ENCODE measurements around the gene GALR3. TPM values are rescaled to one million over a fixed set of nuclear protein-coding genes. Genes with fewer than 3 reads are reported as not detected.
A peak's percentile ranks its signal among the peaks of the same experiment; 100 is the strongest.
"Not testable (repeated sequence)": the region's sequence is repeated elsewhere in the genome, so short reads cannot be mapped to it uniquely, and the experiment has no call there.

GALR3 gene
- total RNA-seq, 3 donors from 2014 or later (not counting 1 experiment from before 2014, with no cell fraction given), result 0.24 to 0.32 TPM; not detected in 1

DNA sequence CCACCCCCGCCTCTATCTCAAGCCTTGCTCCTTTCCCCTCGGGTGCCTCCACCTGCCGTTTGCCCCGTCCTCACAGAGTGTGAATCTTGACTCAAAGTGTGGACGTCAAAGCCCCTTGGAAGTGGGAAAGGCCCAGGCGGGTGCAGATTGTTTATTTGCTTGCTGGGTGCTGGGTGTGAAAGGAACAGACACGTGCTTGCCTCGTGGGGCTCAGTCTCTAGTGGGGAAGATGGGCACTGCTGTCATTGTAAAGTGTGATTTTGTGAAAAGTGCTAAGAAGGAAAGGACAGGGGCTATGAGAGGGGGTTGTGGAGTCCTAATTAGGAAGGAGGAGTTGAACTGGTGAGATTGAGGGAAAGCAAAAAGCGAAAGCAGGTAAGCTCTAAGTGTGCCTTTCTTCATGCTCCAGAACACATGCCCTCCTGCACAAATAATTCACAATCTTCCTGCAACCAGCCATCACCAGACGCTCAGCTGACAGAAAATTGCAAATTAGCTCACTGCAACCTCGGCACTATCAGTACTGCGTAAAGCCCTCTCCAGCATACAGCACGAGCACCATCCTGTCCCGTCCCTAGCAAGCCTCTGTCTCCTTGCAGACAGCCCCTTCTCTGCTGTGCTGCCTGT is 25.2 kb upstream of the GALR3 start:
- Histone ChIP-seq H3K36me3 (ENCODE audit: control insufficient read depth, insufficient read depth, low read length) (no peaks in the 10 kb centered on the region), H3K27ac (ENCODE audit: low read length) (no peak overlapping the region), H3K4me1 (ENCODE audit: control insufficient read depth, insufficient read depth, low read length) (peaks cover 12% of the 10 kb centered on the region), H3K9me3 (ENCODE audit: control insufficient read depth, insufficient read depth, low read length) (no peaks in the 10 kb centered on the region), H3K27me3 (ENCODE audit: control insufficient read depth, insufficient read depth, low read length) (peaks cover 11% of the 10 kb centered on the region), H3K4me3 (ENCODE audit: low read length) (no peak overlapping the region)
- H3K4me1 Mint-ChIP-seq, result peaks cover 0 to 5% of the 10 kb centered on the region in 2 donors
- DNase-seq (no peak), ATAC-seq (no peak)
- H3K36me3 Mint-ChIP-seq, result no peaks in the 10 kb centered on the region
- WGBS (ENCODE audit: insufficient coverage), result 74% methylated on average over 14 of the region's 14 CpGs
- H3K9me3 Mint-ChIP-seq, result no peaks in the 10 kb centered on the region
- H3K27me3 Mint-ChIP-seq (ENCODE audit: low read depth in 2 of 2), result peaks cover 3 to 14% of the 10 kb centered on the region in 2 donors
- H3K27ac Mint-ChIP-seq, result no peak overlapping the region
- no peak overlapping the region for H3K4me3 Mint-ChIP-seq
- TF ChIP-seq, protein P1, sequence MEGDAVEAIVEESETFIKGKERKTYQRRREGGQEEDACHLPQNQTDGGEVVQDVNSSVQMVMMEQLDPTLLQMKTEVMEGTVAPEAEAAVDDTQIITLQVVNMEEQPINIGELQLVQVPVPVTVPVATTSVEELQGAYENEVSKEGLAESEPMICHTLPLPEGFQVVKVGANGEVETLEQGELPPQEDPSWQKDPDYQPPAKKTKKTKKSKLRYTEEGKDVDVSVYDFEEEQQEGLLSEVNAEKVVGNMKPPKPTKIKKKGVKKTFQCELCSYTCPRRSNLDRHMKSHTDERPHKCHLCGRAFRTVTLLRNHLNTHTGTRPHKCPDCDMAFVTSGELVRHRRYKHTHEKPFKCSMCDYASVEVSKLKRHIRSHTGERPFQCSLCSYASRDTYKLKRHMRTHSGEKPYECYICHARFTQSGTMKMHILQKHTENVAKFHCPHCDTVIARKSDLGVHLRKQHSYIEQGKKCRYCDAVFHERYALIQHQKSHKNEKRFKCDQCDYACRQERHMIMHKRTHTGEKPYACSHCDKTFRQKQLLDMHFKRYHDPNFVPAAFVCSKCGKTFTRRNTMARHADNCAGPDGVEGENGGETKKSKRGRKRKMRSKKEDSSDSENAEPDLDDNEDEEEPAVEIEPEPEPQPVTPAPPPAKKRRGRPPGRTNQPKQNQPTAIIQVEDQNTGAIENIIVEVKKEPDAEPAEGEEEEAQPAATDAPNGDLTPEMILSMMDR (IDR thresholded peaks at IDR 0.05), result no peak
- intact Hi-C loops (cut with micrococcal nuclease), result no loop called here

DNA sequence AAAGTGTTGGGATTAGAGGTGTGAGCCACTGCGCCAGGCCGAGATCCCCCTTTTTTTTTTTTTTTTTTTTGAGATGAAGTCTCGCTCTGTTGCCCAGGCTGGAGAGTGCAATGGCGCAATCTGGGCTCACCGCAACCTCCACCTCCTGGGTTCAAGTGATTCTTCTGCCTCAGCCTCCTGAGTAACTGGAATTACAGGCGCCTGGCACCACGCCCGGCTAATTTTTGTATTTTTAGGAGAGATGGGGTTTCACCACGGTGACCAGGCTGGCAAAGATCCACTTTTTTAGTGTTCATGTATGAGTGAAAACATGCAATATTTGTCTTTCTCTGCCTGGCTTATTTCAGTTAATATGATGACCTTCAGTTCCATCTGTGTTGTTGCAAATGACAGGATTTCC is 23.2 kb upstream of the GALR3 start:
- WGBS (ENCODE audit: insufficient coverage), result 76% methylated on average over 9 of the region's 9 CpGs
- H3K27ac Mint-ChIP-seq; ATAC-seq; DNase-seq; H3K36me3 ChIP-seq (ENCODE audit: control insufficient read depth, insufficient read depth, low read length); intact Hi-C loops (cut with micrococcal nuclease); H3K36me3 Mint-ChIP-seq; H3K4me3 Mint-ChIP-seq; H3K9me3 Mint-ChIP-seq; H3K27ac ChIP-seq (ENCODE audit: low read length); H3K4me3 ChIP-seq (ENCODE audit: low read length); H3K9me3 ChIP-seq (ENCODE audit: control insufficient read depth, insufficient read depth, low read length): not testable (repeated sequence)
- Mint-ChIP-seq H3K27me3 (ENCODE audit: low read depth in 2 of 2) (peaks cover 17 to 24% of the 10 kb centered on the region in 2 donors), H3K4me1 (peaks cover 0 to 18% of the 10 kb centered on the region in 2 donors)
- peaks cover 27% of the 10 kb centered on the region for H3K27me3 ChIP-seq (ENCODE audit: control insufficient read depth, insufficient read depth, low read length)
- peaks cover 26% of the 10 kb centered on the region for H3K4me1 ChIP-seq (ENCODE audit: control insufficient read depth, insufficient read depth, low read length)

- Histone ChIP-seq H3K4me1 (ENCODE audit: control insufficient read depth, insufficient read depth, low read length) (peaks cover 41% of the 10 kb centered on the region), H3K9me3 (ENCODE audit: control insufficient read depth, insufficient read depth, low read length) (no peaks in the 10 kb centered on the region), H3K4me3 (ENCODE audit: low read length) (no peak overlapping the region), H3K27me3 (ENCODE audit: control insufficient read depth, insufficient read depth, low read length) (peaks cover 44% of the 10 kb centered on the region), H3K27ac (ENCODE audit: low read length) (no peak overlapping the region), H3K36me3 (ENCODE audit: control insufficient read depth, insufficient read depth, low read length) (no peaks in the 10 kb centered on the region)
- Mint-ChIP-seq H3K36me3 (no peaks in the 10 kb centered on the region), H3K4me3 (peak overlapping the region; percentile 38), H3K4me1 (peaks cover 8 to 34% of the 10 kb centered on the region in 2 donors), H3K27me3 (ENCODE audit: low read depth in 2 of 2) (peaks cover 33 to 38% of the 10 kb centered on the region in 2 donors), H3K27ac (no peak overlapping the region), H3K9me3 (no peaks in the 10 kb centered on the region)
- TF ChIP-seq, protein P1 (IDR thresholded peaks at IDR 0.05), result no peak
- intact Hi-C loops (cut with micrococcal nuclease), result no loop called here
- DNase-seq, result peak in 1 of 2 donors; percentile 29
- no peak for ATAC-seq
- 8% methylated on average over 13 of the region's 13 CpGs for WGBS (ENCODE audit: insufficient coverage)
These were observed 21.3 kb upstream of the GALR3 start for GRCh38 chr22:37801946-37802309.

DNA sequence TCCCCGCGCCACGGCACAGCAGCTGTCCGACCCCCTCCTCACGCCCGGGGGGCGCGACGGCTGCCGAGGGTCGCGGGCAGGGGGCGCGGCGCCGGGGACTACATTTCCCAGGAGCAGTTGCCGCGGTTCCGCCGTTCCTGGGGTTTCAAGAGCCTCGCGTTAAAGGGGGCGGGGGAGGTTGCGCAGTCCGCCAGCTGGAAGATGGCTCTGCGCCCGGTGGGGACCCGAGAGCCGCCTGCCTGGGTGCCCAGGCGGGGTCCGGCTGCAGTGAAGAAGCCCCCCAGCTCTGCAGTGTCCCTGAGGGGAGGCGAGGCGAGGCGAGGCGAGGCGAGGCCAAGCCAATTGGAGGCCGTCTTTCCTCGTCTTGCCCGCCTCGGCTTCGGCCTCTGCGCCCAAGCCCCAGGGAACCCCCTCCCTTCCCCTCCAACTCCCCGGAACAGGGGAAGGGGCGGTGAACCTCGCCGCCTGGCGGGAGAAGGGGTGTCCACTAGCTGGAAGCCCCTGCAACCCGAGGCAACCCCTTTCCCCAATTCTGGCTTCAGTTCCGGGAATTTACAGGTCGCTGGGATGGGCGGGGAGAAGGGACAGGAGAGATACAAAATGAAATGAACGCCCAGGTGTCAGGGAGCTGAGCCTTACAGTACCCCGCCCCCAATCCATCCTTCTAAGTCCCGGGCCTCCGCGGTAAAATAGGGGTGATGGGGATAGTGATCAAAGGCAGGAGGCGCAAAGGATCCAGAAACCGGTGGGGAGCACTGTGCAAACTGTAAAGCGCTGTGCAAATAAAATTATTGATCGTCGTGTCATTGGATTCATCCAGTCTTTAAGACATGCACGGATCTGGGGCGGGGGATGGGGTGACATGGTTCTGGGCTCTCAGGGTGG is 20.6 kb upstream of the GALR3 start:
- H3K27ac Mint-ChIP-seq, result no peak overlapping the region
- Histone ChIP-seq H3K27me3 (ENCODE audit: control insufficient read depth, insufficient read depth, low read length) (peaks cover 49% of the 10 kb centered on the region), H3K27ac (ENCODE audit: low read length) (no peak overlapping the region), H3K36me3 (ENCODE audit: control insufficient read depth, insufficient read depth, low read length) (no peaks in the 10 kb centered on the region), H3K9me3 (ENCODE audit: control insufficient read depth, insufficient read depth, low read length) (no peaks in the 10 kb centered on the region), H3K4me3 (ENCODE audit: low read length) (peak overlapping the region; percentile 17), H3K4me1 (ENCODE audit: control insufficient read depth, insufficient read depth, low read length) (peaks cover 46% of the 10 kb centered on the region)
- no peak for ATAC-seq
- H3K4me3 Mint-ChIP-seq, result peak overlapping the region; percentile 45
- no peaks in the 10 kb centered on the region for H3K9me3 Mint-ChIP-seq
- 1% methylated on average over 60 of the region's 63 CpGs for whole genome bisulfite sequencing (ENCODE audit: insufficient coverage)
- no peaks in the 10 kb centered on the region for H3K36me3 Mint-ChIP-seq
- H3K4me1 Mint-ChIP-seq, result peaks cover 8 to 38% of the 10 kb centered on the region in 2 donors
- TF ChIP-seq, protein P1 (IDR thresholded peaks at IDR 0.05), result no peak
- H3K27me3 Mint-ChIP-seq (ENCODE audit: low read depth in 2 of 2), result peaks cover 38 to 41% of the 10 kb centered on the region in 2 donors
- intact Hi-C loops (cut with micrococcal nuclease), result no loop called here
- peak in 1 of 2 donors; percentile 37 for DNase-seq
